UCSD-AML1 (cell line): ENCODE data around the gene PPARGC1A.

Experiments used
- DNase-seq: peaks from one replicate; lab custom pipeline; 2025; ENCODE audit not compliant: unreplicated experiment; lab: John Stamatoyannopoulos, UW

PPARGC1A gene

DNA sequence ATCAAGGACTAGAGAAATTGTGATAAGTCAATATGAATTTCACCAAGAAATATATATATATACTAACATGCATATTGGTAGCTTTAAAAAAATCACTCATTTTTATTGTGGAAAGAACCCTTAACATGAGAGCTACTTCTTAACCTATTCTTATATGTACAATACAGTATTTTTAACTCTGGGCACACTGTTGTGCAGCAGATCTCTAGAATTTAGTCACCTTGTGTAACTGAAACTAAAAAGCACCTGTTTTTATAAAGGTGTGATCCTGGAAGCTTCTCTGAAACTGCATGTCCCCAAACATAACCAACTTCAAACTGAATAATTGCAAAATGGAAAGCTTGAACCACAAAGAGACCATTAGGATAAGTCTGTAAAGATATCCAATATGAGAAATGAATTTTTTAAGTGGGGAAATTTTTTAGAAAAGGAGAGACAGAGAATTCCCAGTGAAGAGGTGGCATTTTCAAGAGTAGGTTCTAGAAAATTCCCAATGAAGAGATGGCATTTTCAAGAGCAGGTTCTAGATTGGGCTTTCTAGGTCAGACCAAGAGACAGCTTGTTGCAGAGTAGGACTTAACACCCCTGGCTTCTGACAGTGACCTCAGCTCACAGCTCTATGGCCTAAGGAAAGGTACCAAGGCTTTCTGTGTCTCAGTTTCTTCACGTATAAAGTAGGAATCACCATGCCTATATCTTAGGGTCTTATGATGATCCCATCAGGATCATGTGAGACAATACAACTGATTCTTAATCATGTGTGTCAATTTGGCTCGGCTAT, 22.0 kb upstream of the PPARGC1A start:
- DNase-seq = no peak

DNA sequence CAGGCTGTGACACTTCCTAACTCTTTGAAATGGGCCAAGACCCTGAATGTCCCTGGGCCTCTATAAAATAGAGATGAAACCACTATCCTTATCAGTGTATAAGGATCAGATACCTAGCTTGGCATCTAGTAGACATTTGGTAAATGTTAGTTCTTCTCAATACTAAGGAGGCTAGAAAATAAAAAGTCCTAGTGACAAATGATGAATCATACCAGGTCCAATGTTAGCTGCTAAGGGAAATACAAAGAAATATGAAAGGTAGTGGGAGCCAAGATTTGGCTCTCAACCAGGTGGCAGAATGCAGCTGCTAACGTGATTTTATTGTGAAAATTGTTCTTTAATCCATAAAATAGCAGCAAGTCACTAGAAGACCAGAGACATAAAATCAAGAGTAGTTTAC, 19.8 kb upstream of the PPARGC1A start:
- DNase-seq = no peak

DNA sequence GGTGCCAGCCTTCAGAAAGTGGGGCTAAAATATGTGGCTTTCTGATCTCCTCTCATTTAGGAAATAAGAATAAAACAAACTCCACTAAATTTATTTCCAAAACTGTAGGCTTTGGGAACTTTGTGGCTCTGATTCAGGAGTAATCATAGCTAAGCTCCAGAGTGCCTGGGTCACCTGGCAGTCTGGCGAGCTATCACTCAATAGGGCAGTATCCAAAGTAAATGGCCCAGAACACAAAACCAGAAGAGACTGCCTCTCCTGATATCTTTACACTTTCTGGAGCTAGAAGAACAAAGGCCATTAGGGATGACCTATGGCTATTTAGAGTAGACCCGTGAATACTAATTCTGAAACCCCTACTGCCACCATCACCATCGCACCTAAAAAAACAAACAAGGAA, 17.0 kb upstream of the PPARGC1A start:
- DNase-seq = no peak

DNA sequence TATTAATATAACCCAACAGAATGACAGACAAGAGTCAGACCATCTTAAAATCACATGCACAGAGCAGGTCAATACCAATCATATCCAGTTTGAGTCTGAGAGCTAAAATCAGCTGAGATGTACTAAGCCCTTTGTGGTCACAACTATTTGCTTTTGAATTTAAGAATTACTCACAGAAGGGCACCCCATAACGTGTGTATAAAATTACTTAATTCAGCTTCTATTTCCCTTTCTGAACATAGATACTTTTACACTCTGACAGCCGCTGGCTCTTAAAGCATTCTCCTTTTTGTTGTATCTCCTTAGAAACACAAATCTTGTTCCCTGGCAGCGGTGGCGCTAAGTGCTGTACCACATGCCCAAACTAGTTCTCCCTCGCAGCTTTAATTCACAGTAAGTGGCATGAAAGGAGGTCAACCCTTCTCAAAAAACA, 14.8 kb upstream of the PPARGC1A start:
- DNase-seq = no peak

DNA sequence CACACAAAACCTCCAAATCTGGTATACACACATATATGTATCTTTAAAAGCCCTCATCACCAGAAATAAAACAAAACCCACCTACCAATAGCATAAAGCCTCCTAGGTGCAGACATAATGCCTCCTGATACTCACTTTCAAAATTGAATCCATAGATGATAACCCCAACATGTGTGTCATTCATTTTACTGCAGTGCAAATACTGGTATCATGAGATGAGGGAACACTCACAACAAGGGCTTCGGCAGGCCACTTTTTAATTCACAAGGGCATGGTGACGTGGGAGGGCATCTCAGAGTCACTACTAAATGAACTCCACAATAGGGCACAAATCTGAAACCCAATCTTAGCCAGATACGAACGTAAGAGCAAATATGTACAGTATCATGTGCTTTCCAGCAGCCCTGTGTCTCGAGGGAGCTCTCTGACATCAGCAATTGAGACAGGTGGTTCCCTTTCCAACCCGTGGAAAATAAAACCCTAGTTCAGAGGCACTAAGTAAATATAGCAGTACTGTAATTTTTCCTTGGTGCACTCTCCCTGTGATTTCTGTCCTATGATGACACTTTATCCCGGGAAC, 14.1 kb upstream of the PPARGC1A start:
- DNase-seq = no peak

DNA sequence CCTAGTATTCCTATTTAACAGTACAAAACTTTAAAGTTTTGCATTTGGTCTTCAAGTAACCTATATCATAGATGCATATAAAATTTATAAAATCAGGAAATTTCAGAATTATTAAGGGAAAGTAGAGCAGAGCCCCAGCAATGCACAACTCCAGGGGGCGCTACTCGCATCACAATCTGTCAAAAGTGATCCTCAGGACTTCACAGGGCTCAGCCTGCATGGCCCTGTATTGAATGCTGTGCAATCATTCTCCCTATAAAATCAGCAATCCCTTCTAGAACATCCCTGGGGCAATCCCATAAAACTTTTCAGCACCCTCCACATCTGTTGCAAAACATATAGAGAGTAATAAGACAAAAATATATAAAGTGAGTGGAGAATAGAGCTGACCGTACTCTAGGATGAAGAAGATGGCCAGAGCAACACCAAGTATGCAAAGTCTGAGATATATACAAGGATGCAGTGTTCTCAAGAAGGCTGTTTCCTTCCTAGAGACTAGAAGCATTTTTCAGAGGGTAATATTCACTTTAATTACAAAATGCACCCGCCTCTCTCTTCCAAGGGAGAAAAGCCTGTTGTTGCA, 12.5 kb upstream of the PPARGC1A start:
- no peak for DNase-seq

DNA sequence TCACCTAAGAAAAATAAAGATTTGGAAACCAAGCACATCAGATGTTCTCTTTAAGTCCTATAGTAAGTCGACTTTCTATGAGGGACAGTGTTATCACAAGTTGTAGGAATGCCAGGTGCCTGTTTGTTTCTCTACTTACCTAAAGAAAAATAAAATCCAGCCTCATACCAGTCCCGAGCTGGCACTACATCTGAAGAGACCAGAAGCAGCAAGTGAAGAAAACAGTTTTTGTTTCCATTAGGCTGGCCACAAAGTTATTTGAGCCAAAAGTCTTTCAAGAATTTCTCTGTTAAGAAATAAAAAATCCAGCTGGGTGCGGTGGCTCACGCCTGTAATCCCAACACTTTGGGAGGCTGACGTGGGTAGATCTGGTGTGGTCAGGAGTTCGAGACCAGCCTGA, 10.8 kb upstream of the PPARGC1A start:
- DNase-seq = no peak

DNA sequence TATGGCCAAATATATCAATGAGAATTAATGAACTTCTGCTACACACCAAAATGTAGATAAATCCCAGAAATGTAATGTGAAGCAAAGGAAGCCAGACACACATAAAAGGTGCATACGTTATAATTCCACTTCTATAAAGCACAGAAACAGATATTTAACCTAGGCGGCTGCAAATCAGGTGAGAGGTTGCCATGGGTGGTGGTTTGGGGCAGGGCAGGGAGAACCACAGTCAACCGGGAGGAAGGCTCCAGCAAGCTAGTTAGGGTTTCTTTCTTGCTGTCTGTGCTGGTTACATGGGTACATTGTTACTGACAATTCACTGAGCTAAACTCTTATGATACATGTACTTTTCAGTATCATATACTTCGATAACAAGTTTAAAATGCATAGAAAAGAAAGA, 9.7 kb upstream of the PPARGC1A start:
- DNase-seq = no peak

DNA sequence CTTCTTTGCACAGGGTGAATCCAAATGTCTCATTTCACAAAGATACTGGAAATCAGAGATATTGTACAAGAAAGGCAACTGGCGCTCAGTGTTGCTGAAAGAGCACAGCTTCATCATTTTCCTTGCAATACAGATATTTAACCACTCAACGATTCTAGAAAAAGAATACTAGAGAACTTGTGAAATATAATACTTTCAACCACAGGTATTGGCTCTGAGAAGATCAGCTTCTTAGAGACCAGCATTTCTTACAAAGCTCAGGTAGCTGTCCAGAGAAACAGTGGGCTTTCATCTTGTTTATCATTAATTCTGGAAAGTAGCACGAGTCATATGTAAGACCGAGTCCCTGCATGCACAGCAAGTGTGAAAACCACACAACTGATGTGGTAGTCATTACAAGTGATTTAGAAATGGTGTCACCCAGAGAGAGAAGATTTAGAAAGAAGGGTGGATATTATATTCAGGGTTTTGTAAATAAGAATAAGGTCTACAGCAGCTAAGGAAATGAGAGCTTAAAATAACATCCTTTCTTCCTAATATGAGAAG, 7.8 kb upstream of the PPARGC1A start:
- DNase-seq = no peak

DNA sequence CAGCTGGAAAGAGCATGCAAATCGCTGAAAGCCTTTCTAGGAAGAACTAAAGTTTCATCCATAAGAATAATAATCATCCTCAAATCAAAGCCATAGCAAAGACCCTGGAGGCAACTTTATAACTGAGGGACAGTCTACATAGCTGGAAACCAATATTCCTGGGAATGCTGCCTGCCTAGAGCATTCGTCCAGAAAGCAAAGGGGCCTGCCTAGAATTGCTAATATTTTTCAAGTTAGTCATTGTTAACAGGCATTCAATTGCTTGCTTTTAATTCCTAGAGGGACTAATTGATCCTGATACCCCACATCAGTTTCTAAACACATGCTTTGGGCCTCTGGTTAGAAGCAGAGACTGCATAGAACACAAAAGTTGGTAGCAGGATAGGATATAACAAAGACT, 4.2 kb upstream of the PPARGC1A start:
- no peak for DNase-seq

DNA sequence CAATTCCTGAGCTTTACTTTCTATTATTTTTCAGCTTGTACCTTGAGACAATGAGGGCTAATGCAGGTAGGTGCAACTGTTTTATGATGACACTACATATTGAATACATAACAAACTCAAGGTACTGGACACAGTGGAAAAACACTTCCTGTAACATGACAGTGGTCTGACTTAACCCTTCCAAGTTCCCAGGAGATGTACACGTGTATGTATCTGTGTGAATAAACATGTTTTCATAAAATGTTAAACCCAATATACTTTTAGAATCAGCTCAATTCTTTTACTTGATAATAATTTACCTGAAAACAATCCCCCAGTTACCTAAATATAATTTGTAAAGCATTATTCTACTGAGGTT, 1.2 kb upstream of the PPARGC1A start:
- DNase-seq = no peak

DNA sequence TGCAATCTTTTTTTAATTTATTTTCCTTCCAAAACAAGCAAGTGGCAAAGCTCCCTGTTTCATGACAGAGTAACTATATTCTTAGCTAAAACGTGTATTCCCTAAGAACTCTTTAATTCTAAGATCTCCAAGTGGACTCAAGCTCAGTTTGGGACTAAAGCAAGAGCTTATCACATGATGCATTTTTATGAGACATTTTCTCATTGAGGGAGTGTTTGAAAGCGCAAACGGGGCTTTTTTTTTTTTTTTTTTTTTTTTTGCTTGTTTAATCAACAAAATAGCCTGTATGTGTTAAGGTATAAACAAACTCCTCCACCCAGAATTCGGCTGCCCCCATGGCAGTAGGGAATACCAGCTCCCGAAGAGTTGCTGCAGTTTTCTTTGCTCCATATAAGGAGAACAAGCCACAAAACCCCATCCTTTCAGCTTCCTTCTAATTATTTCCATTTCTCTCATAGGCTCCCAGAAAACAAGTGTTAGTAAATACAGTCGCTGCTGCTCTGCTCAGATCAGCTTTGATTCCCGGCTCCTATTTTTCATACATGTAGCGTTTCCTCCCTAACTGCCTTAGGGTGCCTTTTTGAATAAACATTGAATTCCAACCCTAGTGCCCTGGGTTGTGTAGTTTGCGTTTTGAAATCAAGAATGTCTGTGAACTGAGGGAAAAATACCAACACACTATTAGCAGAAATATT, 669 bp upstream of the PPARGC1A start:
- DNase-seq = no peak

DNA sequence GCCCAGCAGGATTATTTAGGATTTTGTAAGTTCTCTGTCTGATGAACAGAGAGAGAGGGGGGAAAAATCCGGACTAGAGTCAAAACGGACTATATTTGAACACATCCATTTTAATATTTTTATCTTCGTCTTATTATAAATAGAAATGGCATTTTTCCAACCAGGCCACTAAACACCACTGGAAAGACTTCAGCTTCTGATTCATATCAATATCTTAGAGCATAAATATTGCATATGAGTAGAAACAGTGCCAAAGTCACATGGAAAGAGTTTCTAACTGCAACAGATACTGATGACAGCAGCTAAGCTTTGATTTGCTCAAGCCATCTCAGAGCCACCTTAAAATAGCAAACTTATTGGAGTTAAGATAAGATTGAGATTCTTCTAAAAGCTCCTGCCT, 456 bp downstream of the PPARGC1A start:
- no peak for DNase-seq

DNA sequence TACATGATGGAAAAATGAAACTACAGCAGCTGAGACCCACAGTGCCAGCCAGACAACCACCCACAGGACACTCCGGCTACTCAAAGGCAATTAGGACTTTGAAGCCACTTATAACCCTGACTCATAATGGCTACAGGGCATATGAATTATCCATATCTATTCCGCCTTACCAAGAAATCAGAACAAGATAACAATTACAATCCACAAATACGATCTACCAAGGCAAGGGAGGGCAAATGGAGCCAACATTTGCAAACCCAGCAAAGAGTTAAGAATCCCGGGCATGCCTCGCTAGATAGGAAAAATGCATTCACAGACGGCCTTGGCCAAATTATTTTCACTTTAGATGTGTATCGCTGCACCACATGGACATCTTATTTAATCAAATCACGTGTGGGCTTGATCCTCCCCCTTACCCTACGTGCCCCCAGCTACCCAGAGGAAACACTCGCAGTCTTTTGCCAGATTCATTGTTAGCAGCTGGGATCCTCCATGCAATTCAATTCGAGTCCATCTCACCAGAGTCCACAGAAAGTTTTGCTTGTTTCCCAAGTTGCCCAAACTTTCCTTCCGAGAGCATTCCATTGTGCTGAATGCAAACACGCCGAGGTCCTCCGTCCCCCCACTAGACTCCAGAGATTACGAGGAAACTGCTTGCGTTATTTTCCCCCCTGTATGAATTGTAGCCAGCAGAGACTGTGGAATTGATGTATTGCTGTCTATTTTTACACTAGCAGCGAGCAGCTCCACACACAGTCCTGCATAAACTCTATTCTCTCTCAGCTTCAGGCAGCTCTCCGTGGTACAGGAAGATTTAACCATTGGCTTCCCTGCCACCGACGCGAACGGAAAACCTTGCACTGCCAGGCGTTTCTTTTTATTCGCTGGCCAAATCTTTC, 1.2 kb downstream of the PPARGC1A start:
- no peak for DNase-seq

DNA sequence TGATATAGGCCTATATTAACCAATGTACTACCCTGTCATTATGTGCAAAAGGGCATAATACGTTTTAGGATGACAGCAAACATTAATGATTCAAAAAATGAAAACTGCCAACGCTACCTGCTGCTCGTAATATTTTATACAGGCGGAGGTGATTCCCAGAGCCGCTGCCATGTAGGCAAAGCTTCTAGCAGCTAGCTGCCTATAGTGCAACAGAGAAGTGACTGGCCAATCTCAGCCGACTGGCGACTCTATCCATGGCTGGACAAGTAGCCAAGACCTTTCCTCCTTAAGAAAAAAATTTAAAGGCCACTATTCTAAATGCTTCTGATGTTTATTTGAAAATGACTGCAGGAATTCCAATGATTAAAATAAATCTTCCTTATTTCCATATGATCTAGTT, 1.9 kb downstream of the PPARGC1A start:
- DNase-seq = no peak

DNA sequence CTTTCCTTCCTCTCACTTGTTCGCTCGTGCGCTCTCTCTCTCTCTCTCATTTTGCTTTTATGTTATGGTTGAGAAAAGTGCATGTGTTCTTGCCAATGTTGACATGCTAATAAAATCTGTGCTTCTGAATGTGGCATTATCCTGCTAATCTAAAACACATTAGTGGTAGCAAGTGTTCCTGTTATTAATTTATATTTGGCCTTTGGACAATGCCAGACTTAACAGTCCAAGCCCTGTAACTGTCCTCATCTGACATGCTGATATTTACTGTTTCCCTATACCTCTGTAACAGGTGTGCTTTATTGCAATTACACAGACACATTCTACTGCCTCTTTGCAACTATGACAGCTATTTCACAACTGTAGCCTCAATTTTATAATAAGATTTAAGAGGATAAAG, 2.7 kb downstream of the PPARGC1A start:
- no peak for DNase-seq

DNA sequence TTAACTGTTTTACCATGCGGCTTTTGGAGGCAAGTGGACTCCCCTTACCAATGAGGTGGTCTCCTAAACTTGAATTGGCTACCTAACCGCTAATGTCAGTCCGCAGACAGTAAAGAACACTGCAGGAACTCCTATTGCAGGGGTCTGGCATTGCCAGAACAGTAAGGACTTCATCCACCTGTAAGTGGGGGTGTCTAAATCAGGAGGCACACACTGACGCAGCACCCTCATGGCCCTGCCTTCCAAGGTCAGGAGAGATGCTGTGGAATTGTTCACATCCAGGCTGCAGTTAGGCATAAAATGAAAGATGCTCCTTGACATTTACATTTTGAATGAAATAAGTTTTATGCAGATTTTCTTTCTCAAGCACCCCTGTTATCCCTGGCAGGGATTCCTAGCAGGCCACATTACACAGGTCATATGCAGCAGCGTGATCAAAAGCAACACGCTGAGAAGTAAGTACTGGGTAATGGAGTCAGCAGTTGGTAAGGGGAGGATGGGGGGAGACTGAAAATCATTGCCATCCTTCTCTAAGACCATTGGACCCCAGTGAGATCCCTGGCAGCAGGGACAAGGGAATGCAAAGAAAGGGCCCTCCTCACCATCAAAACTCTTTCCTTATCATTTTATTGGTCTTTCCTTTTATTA, 3.8 kb downstream of the PPARGC1A start:
- DNase-seq = no peak

DNA sequence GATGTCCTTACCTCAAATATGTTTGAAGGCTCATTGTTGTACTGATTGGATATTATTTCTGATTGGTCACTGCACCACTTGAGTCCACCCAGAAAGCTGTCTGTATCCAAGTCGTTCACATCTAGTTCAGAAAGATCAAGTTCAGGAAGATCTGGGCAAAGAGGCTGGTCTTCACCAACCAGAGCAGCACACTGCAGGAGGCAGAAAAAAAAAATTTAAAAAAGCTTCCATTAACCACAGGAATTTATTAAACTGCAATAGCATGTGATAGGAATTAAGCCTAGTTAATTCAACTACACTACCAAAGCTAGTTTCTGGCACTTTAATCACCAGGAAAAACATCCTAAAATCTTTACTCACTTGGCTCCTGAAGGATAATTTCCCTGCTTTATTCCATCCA, 5.1 kb downstream of the PPARGC1A start:
- DNase-seq = no peak

DNA sequence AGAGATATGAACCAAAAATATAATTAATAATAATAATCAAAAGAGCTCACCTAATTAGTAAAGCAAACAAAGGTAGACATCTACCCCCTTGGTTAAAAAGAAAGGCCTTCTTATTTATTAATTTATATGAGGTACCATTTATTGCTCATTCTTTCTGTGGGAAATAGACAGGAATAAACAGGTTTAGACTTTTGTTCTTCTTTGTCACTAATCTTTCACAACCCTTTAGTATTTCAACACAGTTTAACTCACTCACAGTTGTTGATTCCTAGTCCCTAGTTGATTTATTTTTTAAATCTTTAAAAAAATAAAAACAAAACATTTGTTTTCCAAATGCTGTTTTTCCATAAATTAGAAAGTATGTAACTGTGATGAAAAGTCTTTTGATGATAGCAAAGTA, 5.6 kb downstream of the PPARGC1A start:
- DNase-seq = no peak

DNA sequence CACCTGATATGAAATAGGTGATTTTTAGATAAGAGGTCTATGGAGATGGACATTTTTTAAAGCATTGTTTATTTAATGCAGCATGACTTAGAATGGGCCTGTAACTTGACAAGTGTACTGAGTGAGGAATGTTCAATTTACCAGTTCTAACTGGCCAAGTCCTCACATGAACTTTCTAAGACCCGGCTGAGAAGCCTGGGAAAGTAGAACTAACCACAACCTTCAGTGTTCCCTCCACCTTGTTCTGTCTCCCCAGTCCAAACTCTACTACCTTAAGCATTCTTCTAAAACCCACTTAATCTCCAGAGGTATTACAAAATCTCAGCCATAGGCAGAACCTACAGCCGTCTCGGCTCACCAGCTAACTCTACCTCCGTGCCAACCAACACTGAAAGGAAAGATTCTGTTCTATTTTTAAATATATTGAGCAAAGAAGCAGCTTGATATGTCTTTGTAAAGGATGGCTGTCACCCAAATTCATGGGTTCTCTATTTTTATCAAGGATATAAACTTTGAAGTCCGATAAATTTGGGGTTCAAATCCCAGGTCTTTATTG, 6.8 kb downstream of the PPARGC1A start:
- no peak for DNase-seq
